Measurements from ENCODE around the gene DAPK2.
"Not testable (repeated sequence)": the region's sequence is repeated elsewhere in the genome, so short reads cannot be mapped to it uniquely, and the experiment has no call there.

The DAPK2 gene

DNA sequence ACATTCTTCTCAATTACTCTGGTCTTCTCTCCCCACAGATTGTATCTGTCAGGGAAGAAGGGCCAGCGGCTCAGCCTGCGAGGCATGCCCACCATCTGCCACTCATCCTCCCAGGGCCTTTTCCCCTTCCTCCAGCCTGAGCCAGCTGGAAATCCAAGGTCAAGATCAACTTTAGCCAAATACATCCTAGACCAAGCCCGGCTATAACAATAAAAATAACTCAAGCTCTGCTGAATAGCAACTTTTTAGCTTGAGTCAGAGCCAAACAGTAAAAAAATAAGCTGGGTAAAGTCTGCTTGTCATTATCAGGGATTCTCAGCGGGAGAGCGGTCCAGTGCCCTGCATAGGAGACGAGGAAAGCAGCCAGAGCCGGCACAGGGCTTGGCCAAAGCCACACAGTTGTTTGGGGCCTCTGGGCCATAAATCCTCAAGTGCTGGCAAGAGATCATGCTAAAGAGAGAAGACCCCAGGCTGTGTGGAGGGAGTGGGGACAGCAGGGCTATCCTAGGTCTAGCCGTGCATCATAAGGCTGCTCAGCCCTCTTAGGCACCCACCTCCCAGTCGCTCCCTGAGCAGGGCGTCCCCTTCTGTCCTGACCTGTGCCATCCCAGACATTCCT, 136.4 kb downstream of the DAPK2 start:
- no peak for DNase-seq

DNA sequence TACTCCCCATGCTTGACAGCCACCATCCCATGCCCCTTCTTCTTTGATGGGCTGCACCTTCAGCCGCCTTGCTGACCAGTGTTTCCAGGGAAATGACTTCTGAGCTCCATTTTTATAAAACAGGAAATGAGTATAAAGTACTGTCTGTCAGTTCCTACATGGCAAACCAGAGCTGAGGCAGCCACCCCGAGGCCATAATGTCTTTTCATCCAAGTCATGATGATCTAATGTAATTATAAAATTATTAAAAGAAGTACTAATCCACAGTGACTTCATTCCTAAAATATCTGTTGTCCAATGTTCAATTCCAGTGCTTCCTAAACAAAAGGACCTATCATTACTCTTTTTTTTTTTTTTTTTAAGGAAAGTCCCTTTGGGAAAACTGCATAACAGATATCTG, 137.3 kb downstream of the DAPK2 start:
- DNase-seq = no peak

DNA sequence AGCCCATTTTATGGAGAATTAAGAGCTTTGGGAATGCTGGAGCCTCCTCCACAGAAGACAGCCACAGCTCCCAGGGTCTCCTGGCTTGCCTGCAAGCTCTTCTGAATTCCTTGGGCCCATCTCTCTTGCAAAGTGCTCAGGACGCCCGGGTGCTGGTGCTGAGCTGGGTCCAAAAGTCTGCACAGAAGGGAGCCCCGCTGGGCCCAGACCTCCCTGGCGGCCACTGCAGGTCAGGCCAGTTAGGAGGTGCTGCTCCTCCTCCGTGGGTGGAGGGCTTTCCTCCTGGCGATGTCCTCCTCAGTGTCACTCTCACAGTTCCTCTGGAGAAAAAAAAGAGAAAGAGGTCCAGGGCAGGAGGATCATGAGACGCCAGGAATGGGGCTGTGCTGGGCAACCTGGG, 138.0 kb downstream of the DAPK2 start:
- DNase-seq = no peak

DNA sequence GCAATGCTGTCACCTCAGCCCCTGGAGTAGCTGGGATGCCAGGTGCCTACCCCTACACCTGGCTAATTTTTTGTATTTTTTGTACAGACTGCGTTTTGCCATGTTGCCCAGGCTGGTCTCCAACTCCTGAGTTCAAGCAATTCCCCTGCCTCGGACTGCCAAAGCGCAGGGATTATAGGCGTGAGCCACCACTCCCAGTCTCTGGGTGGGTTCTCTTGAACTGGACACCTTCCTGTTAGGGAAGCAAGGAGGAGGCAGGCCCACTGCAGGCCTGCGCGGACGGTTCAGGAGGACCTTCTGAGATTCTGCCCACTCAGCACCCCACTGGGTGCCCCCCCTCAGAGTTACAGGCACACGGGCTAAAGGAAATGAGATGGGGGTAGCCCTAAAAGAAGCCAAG, 138.8 kb downstream of the DAPK2 start:
- DNase-seq = no peak

DNA sequence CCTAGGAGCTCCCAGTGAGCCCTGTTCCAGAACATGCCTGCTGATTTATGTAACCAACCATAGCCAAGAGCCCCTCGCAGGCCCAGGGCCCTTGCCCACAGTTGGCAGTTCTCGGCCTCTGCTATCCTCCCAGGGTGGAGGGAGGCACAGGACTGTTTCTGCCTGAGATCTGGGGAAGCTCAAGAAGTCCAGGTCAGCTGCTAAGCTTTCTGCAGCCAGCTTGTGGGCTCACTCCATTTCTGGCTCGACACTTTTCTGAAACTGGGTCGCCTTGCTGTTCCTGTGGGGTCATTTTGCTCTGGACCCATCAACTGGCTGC, 140.1 kb downstream of the DAPK2 start:
- DNase-seq = no peak

DNA sequence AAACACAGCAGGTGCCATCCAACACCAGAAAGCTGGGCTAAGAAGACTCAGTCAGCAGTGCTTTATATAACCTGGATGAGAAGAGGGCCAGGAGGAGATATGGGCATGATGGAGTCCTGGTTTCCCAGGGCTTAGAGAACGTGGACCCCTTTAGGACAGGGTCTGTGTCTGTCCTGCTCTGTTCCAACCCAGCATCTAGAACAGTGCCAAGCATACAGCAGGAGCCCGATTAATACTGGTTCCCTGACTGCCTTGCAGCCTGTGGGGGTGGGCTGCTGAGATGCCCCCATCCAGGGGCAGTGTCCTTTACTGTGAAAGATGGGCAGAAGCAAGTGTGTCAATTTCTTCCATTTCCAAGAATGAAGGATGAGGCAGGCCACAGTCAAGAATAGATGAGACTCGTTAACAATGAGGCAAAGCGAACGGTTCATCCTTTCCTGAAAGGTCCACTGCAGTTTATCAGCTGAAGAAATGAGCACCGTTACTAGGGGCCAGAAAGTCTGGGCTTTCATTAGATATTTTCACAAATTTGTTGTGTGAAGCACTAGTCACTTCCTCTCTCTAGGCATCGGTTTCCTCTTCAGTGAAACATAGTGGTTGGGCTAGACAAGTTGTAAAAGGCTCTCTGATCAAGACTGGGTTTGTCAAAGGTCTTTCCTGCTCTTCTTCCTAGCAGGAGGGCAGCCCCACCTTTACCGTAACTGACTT, 140.6 kb downstream of the DAPK2 start:
- peak; percentile 26 for DNase-seq

DNA sequence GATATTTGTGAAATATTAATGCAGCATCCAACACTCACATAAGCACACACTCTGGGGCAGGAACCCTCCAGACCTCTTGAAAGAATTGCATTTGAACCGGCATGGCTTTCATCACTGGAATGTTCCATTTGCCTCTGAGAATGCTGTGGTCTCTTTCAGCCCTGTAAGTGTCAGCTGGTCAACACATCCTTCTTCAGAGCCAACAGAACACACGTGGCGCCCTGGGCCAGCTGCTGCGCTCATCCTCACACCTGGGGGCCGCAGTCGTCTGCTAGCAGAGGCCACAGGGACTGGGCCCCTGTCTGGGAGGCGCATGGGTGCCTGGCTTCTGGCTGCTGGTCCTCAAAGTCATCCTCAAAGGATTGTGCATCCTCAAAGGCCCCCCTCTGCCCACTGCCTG, 141.2 kb downstream of the DAPK2 start:
- no peak for DNase-seq

DNA sequence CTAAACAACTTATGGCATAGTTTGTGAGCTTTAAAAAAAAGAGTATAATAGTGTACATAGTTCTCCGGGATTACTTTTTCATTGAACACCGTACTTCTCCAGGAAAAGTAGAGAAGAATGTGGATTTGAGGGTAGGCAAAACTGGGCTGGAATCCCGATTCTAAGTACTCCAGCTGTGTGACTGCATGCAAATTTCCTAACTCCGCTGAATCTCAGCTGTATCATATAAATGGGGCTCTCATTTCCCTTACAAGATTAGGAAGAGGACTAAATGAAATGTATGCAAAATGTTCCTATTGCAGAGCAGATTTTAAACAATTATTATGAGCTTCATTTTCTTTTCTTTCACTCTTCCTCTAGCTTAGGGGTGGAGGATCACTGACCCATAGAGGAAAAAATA, 142.2 kb downstream of the DAPK2 start:
- no peak for DNase-seq

DNA sequence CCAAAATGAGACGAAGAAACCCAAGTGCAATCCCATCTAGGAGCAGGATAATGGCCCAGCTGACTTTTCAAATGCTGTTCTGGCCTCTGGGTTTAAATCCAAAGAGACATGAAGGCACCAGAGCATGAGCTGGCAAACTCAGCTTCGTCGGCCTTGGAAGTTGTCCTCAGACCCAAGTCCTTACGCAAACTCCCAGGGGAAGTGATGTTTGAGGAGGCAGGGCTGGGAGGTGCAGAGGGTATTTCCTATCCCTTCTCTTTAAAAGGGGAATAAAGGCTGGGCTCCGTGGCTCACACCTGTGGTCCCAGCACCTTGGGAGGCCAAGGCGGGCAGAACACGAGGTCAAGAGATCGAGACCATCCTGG, 143.6 kb downstream of the DAPK2 start:
- no peak for DNase-seq

DNA sequence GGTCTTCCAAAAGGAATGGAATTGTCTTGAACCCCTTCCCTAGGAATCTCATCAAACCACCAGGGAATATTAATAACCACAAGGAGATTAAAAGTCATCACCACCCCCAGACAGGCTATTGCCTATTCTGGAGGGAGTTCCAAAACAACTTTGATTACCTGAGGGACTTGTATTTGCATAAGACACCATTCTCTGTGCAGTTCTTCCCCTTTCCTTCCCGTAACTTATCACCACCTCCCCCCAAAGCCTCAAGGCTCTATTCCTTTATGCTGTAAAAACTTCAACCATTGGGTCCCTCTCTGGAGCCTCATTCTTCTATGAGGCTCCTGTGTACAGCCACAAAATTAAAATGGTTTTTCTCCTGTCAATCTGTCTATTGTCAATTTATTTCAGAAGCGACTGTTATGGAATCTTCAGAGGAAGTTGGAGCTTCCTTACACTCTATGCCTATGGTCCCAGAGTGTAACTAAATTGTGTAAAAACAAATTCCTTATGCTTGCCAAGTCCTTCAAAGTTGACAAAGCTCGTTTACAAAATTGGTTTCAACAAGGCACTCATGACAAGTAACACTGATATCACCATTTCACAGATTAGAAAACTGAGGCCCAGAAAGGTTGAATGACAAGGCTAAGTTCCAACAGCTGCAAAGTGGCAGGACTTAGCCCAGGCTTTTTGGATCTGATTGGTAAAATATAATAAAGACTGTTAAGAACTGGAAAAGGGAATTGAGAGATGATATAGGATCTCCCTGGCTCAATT, 144.2 kb downstream of the DAPK2 start:
- DNase-seq = no peak

DNA sequence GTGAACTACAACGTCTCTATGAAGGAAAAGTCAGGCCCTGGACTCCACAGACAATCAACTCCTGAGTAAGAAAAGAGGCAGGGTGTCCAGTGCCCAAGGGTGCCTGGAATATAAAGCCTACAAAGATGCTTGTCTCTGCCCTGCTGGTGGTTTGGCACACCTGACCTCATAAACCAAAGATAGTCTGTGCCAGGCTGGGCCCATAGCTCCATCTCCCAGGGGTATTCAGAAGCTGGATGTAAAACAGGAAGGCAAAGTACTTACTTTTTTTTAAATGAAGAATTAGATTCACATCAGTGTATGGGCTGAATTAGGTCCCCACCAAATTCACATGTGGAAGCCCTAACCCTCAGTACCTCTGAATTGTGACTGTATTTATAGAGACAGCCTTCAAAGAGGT, 146.0 kb downstream of the DAPK2 start:
- no peak for DNase-seq

DNA sequence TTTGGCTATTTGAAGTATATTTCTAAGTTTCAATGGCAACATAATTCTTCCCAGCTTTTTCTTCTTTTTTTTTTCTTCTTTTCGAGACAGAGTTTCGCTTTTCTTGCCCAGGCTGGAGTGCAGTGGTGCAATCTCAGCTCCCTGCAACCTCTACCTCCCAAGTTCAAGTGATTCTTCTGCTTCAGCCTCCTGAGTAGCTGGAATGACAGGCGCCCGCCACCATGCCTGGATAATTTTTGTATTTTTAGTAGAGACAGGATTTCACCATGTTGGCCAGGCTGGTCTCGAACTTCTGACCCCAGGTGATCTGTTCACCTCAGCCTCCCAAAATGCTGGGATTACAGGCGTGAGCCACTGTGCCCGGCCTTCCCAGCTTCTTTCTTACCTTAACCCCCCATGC, 146.7 kb downstream of the DAPK2 start:
- not testable (repeated sequence) for DNase-seq

DNA sequence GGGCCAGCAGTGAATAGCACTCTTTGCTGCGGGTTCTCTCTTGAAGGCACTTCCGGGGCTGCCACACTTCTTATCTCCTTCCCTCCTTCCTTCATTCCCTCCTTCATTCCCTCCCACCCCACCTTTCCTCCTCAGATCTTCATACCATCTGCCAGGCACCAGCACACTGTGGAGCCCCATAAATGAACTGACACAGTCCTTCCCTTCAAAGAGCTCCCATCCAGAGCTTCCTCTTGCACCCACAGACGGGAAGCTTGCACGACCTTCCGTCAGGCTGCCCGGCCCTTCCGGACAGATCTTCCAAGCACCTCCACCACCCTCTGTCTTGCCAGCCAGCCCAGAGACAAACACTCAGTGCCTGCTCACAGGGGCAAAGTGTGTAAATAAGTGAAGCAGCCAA, 147.1 kb downstream of the DAPK2 start:
- DNase-seq = no peak

DNA sequence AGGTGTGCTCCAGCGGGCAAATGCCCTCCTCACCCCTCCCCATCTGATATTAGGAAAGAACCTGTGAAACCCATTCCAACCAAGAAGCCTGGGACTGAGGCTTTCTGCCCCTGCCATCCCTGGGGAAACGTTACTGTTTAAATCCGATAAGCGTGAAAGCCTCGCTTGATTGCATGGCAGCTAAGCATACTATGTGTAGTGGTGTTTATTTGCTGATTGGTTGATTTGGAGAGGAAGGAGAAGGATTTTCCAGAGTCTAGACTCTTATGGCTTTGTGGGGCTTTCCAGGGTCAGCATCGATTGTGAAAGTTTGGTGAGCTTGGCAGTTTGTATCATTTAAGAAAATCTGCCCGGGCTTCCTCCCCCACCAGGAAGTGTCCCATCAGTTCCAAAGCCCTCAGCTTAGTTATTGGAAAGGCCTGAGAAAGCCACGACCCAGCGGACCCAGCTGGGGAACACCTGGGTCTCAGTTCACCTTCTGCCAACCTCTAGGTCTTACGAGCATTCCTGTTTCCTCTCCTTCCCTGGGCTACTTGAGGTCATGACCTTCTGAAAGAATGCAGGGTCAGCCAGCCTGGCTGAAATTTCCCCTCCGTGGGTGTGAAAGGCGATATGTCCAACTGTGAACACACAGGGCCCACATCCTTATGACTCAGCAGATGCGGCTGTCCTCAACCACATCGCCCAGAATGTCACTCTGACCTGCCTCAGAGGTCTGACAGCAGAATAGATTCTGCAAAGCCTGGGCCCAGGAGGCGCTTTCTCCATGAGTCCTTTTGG, 149.8 kb downstream of the DAPK2 start:
- DNase-seq = peak; percentile 78

DNA sequence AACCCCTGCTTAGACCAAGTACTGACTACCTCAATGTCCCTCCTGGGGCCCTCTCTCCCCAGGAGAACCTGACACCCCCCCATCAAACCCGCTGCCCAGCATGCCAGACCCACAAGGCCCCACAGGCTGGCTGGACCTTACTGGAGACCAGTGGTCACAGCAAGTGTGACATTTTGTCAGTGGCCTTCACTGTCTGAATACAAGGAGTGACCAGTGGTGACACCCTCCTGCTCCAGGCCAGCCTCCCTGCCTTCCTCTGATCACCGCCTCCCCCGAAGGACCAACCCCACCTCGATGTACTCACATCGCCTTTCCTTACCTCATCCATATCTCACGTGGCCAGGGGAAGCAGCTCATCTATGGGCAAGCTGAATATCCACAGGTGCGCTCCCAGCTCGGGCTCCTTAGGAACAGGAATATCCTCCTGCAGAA, 150.5 kb downstream of the DAPK2 start:
- DNase-seq = no peak

DNA sequence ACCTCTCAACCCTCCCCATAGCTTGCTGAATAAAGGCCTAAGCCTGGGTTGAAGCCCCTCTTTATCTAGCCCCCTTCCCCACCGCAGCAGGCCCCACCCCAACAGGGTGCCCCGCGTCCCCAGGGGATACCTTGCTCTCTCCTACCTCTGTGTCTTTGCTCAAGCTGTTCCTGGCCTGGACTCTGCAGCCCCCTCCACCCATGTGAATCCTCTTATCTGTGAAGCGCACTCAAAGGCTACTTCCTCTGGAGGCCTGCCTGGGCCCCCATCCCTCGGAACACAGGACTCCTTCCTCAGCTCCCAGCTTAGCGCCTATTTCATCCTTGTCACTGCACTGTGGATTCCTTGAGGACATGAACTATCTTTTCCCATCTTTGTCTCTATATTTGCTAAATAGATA, 151.1 kb downstream of the DAPK2 start:
- DNase-seq = no peak

DNA sequence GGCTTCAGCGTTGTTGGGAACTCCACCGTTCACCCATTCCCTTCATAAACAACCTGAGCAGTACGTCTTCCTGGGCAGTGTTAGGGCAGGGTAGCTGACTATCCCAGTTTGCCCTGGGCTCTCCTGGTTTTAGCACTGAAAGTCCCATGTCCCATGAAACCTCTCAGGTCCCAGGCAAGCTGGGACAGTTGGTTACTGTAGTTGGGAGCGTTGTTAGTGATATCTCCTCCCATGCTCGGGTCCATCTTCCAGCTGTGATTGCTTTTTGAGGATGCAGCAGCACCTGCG, 151.7 kb downstream of the DAPK2 start:
- DNase-seq = no peak

DNA sequence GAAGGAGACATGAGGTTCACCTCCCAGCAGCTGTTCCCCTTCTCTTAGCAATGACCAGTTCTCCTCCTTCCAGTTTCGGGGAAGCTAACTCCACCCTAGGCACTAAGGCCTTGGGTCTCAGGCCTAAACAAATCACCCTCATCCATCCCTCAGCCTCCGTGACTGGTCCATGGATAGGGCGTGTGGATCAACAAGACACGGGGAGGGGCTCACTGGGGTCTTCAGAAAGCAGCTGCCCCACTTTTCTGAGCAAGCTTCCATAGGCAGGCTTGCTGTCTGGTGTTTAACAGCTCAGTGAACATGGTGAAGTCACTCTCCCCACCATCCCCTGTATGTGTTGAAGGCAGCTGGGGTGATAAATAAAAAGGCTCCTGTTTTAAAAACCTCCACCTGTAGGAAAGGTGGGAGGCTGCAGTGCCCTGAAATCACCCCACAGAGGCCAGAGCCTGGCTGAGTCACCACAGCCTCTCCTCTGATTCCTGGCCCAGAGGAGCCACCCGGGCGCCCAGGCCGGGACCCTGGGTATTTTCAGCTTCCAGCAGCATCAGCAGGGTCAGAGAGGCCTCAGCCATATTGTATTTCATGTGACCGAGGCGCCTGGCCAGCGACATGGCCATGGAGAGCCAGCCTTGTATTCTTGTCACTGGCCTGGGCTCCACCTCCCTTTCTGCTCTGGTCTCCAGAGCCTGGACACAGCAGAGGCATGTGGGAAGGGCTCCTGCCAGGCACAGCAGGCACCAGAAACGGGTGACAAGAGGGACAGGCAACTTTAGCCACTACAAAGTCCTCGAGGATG, 152.2 kb downstream of the DAPK2 start:
- no peak for DNase-seq

DNA sequence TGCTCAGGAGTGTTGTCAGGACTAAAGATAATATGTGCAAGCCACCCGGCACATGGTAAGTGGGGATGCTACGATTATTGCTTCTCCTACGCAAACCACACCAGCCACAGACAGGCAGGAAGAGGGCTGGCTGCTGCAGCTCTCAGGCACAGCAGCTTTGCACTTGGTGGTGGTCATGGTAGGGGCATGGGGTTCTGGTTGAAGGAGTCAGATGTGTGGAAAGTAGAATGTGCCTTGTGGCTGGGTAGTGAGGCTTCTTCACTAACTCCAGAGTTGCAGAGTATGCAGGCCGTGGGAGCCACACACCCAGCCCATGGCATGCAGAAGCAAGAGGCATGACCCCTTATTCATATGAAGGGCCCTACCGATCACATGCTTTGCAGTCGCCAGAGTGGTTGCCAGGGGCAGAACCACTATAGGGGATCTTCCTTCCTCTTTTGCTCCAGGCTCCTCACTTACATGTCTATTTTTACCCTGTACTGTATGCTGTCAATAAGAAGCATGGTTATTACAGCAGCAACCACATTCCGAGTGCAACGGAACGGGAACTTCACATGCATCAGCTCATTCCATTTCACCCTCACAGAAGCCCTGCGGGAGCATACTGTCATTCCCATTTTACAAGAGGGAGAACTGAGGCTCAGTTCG, 153.4 kb downstream of the DAPK2 start:
- DNase-seq = peak; percentile 95

DNA sequence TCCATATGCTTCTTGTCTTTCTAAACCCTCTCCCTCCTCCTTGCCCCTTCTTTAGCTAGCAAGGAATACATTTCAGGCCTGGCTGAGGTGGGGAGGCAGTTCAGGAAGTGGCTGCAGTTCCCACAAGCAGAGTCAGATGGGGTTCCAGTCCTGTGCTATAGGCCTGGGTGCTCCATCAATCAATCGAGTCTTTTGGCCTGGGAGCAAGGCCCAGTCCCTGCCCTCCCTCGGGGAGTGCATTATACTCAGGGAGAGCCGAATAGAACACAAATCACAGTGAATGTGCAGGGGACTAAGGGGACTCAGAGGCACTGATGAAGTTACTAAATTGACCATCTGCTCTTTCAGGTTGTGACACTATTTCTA, 154.5 kb downstream of the DAPK2 start:
- peak; percentile 34 for DNase-seq

DNA sequence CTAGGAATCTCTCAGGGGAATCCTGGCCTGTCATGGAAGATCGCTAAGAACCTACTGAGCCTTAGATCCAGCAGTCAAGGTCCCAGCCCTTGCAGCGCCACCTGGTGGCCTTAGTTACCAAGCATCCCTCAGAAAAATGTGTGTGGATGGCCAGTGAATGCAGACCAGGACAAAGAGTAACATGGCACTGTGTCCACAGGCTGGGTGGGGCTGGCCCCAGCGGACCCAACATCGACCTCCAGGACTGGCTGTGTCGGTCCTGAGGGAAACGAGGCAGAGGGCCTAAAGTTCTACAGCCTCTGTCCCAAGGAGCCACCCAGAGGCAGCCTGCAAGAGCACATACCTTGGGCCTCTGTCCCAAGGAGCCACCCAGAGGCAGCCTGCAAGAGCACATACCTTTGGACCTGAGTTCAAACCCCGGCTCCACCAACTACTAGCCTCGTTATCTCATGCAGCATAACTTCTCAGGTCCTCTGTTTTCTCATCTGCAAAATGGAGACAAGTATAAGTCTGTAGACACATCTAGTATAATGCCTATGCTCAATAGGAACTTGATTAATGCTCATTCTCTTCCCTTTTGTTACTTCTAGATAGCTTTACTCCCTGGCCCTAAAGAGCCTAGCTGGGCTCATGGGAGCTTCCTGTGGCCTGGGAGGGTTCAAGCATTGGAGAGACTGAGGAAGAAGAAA, 155.1 kb downstream of the DAPK2 start:
- peak; percentile 25 for DNase-seq

DNA sequence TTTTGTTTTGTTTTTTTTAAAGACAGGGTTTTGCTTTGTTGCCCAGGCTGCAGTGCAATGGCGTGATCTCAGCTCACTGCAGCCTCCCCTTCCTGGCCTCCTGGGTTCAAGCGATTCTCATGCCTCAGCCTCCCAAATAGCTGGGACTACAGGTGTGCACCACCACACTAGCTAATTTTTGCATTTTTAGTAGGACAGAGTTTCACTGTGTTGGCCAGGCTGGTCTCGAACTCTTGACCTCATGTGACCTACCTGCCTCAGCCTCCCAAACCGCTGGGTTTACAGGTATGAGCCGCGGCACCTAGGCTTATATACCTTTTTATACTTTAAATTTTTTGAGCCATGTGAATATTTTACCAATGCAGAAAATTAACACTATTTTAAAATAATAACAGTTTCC, 155.7 kb downstream of the DAPK2 start:
- DNase-seq = no peak

Measured in KG1 (cell line).